WTC11 (cell line): ENCODE measurements around the gene SREBF1. TPM values are rescaled to one million over a fixed set of nuclear protein-coding genes. Genes with fewer than 3 reads are reported as not detected.

ENCODE experiments used
- ATAC-seq: fragments of 200-7000 bp; cut with Tn5 transposase; 2 replicates; pipeline ENCODE4 v1.10.0; 2021; ENCODE audit warnings: mild to moderate bottlenecking, moderate library complexity
- CTCF ChIA-PET: fragments of 300-600 bp; sonication (Branson Sonifier 250); formaldehyde crosslinking; loops from one replicate; lab custom pipeline; 2021; ENCODE audit warnings: antibody characterized with exemption; lab: Charles Lee
- POLR2A ChIA-PET: fragments of 350-600 bp; sonication (Branson Sonifier 250); formaldehyde crosslinking; loops from one replicate; lab custom pipeline; 2021; ENCODE audit warnings: antibody characterized with exemption; lab: Charles Lee
- DNase-seq: peaks from one replicate; pipeline ENCODE4 v3.0.0; 2021; ENCODE audit warnings: low spot score
- H3K27ac Mint-ChIP-seq: 2 replicates; pipeline ENCODE4 v1.8.0; 2021; ENCODE audit warnings: mixed read lengths
- H3K27me3 Mint-ChIP-seq: 2 replicates; pipeline ENCODE4 v1.8.0; 2021; ENCODE audit warnings: low read depth, mild to moderate bottlenecking, moderate library complexity, mixed read lengths
- H3K36me3 Mint-ChIP-seq: 2 replicates; pipeline ENCODE4 v1.8.0; 2021; ENCODE audit warnings: mixed read lengths
- H3K4me1 Mint-ChIP-seq: 2 replicates; pipeline ENCODE4 v1.8.0; 2022; ENCODE audit warnings: mixed read lengths
- H3K4me3 Mint-ChIP-seq: 2 replicates; pipeline ENCODE4 v1.8.0; 2021; ENCODE audit warnings: mild to moderate bottlenecking, moderate library complexity, mixed read lengths
- H3K9me3 Mint-ChIP-seq: 2 replicates; pipeline ENCODE4 v1.8.0; 2021; ENCODE audit warnings: mixed read lengths
- EMX1 ChIP-seq: fragments of 250-450 bp; sonication (Bioruptor Pico); IDR thresholded peaks from 2 replicates; pipeline ENCODE4 v1.8.0; 2021; ENCODE audit warnings: mild to moderate bottlenecking
- FOXP1 ChIP-seq: sonication (generic); formaldehyde crosslinking; IDR thresholded peaks from 2 replicates; pipeline ENCODE4 v1.8.0; 2022; ENCODE audit warnings: missing genetic modification reagents, mild to moderate bottlenecking, moderate library complexity, borderline replicate concordance
- RELA ChIP-seq: sonication (generic); formaldehyde crosslinking; IDR thresholded peaks from 2 replicates; pipeline ENCODE4 v1.8.1; 2022; ENCODE audit warnings: missing genetic modification reagents, mild to moderate bottlenecking, borderline replicate concordance
- RORB ChIP-seq: fragments of 250-450 bp; sonication (Bioruptor Pico); IDR thresholded peaks from 2 replicates; pipeline ENCODE4 v1.9.0; 2021; ENCODE audit warnings: mild to moderate bottlenecking
- TCF7 ChIP-seq: sonication (generic); formaldehyde crosslinking; IDR thresholded peaks from 2 replicates; pipeline ENCODE4 v1.8.0; 2022; ENCODE audit warnings: mild to moderate bottlenecking, low read depth, missing genetic modification reagents, moderate library complexity
- ZNF416 ChIP-seq: fragments of 250-450 bp; sonication (Bioruptor Pico); IDR thresholded peaks from 2 replicates; pipeline ENCODE4 v1.9.0; 2021; ENCODE audit warnings: mild to moderate bottlenecking, inconsistent platforms
- total RNA-seq: library from RNA; stranded (reverse); gene quantifications from 3 replicates; pipeline ENCODE4 v1.2.3, GENCODE V29; 2021
- TF ChIP-seq, protein P1 (sequence below): sonication (generic); formaldehyde crosslinking; IDR thresholded peaks from 2 replicates; pipeline ENCODE4 v1.8.0; 2022; ENCODE audit warnings: missing genetic modification reagents
- TF ChIP-seq, protein P2 (sequence below): sonication (generic); formaldehyde crosslinking; IDR thresholded peaks from 2 replicates; pipeline ENCODE4 v1.8.0; 2023; ENCODE audit warnings: missing genetic modification reagents, mild to moderate bottlenecking, borderline replicate concordance
- TF ChIP-seq, protein P3 (sequence below): sonication (generic); formaldehyde crosslinking; IDR thresholded peaks from 2 replicates; pipeline ENCODE4 v1.8.1; 2022; ENCODE audit warnings: mild to moderate bottlenecking, missing genetic modification reagents, moderate library complexity, borderline replicate concordance
- TF ChIP-seq, protein P4 (sequence below): sonication (generic); formaldehyde crosslinking; IDR thresholded peaks from 2 replicates; pipeline ENCODE4 v1.8.1; 2023; ENCODE audit warnings: mild to moderate bottlenecking, missing genetic modification reagents

Gene SREBF1
- total RNA-seq, 1 experiment from 2014 or later, result 93.7 TPM

DNA sequence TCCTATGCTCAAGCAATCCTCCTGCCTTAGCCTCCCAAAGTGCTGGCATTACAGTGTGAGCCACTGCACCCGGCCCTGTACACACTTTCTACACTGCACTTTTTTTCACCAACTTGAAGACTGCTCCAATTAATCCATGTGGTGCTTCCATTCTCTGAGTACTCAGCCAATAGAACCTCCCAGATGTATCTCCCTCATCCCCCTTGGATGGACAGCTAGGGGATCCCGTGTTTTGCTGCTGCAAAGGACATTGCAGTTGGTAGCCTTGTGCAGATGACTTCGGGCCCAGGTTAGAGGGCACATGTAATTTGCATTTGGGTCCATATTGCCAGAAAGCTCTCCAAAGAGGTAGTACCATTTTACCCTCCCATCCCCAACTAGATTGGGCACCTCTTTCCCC, 59.9 kb downstream of the SREBF1 start (continued):
- TF ChIP-seq, protein P1, sequence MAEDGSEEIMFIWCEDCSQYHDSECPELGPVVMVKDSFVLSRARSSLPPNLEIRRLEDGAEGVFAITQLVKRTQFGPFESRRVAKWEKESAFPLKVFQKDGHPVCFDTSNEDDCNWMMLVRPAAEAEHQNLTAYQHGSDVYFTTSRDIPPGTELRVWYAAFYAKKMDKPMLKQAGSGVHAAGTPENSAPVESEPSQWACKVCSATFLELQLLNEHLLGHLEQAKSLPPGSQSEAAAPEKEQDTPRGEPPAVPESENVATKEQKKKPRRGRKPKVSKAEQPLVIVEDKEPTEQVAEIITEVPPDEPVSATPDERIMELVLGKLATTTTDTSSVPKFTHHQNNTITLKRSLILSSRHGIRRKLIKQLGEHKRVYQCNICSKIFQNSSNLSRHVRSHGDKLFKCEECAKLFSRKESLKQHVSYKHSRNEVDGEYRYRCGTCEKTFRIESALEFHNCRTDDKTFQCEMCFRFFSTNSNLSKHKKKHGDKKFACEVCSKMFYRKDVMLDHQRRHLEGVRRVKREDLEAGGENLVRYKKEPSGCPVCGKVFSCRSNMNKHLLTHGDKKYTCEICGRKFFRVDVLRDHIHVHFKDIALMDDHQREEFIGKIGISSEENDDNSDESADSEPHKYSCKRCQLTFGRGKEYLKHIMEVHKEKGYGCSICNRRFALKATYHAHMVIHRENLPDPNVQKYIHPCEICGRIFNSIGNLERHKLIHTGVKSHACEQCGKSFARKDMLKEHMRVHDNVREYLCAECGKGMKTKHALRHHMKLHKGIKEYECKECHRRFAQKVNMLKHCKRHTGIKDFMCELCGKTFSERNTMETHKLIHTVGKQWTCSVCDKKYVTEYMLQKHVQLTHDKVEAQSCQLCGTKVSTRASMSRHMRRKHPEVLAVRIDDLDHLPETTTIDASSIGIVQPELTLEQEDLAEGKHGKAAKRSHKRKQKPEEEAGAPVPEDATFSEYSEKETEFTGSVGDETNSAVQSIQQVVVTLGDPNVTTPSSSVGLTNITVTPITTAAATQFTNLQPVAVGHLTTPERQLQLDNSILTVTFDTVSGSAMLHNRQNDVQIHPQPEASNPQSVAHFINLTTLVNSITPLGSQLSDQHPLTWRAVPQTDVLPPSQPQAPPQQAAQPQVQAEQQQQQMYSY, result no peak
- TF ChIP-seq, protein P2, sequence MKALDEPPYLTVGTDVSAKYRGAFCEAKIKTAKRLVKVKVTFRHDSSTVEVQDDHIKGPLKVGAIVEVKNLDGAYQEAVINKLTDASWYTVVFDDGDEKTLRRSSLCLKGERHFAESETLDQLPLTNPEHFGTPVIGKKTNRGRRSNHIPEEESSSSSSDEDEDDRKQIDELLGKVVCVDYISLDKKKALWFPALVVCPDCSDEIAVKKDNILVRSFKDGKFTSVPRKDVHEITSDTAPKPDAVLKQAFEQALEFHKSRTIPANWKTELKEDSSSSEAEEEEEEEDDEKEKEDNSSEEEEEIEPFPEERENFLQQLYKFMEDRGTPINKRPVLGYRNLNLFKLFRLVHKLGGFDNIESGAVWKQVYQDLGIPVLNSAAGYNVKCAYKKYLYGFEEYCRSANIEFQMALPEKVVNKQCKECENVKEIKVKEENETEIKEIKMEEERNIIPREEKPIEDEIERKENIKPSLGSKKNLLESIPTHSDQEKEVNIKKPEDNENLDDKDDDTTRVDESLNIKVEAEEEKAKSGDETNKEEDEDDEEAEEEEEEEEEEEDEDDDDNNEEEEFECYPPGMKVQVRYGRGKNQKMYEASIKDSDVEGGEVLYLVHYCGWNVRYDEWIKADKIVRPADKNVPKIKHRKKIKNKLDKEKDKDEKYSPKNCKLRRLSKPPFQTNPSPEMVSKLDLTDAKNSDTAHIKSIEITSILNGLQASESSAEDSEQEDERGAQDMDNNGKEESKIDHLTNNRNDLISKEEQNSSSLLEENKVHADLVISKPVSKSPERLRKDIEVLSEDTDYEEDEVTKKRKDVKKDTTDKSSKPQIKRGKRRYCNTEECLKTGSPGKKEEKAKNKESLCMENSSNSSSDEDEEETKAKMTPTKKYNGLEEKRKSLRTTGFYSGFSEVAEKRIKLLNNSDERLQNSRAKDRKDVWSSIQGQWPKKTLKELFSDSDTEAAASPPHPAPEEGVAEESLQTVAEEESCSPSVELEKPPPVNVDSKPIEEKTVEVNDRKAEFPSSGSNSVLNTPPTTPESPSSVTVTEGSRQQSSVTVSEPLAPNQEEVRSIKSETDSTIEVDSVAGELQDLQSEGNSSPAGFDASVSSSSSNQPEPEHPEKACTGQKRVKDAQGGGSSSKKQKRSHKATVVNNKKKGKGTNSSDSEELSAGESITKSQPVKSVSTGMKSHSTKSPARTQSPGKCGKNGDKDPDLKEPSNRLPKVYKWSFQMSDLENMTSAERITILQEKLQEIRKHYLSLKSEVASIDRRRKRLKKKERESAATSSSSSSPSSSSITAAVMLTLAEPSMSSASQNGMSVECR, result no peak
- TF ChIP-seq, protein P3, sequence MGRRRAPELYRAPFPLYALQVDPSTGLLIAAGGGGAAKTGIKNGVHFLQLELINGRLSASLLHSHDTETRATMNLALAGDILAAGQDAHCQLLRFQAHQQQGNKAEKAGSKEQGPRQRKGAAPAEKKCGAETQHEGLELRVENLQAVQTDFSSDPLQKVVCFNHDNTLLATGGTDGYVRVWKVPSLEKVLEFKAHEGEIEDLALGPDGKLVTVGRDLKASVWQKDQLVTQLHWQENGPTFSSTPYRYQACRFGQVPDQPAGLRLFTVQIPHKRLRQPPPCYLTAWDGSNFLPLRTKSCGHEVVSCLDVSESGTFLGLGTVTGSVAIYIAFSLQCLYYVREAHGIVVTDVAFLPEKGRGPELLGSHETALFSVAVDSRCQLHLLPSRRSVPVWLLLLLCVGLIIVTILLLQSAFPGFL (CRISPR knock-in tag), result no peak

DNA sequence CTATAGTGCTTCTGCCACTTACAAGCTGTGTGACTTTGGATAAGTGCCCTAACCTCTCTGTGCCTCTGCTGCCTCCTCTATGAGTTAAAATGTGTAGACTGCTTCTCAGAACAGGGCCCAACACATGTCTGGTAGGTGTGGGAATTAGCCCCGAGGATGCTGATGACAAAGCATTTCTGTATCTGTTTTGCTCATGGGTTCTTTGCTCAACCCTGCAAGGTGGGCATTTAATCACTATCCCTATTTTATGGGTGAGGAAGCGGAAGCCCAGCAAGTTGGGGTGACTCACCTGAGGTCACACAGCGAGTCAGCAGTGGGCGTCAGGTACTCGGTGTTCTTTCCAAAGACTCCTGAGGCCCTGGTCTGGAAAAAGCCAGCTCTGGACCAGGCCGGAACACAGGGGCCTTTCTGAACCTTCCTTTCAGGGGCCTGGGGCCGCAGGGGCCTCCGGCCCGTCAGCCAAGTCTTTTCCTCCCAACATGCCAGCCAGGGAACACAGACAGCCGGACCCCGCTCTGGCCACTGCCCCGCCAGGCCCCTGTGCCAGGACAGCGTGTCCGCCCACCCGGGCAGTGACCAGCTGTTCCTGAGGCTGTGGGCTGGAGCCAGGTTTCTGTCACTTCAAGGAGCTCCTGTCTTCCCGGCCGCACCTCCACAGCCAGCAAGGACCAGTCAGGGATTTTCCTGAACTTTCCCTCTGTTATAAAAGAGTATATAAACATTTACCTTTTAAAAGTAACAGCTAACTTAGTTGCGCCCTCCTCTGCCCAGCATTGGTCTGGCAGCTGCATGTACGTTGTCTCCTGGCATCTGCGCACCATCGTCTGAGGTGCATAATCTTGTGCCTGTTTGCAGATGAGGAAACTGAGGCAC, 62.5 kb downstream of the SREBF1 start:
- H3K4me1 Mint-ChIP-seq, result peaks cover 23% of the 10 kb centered on the region
- ATAC-seq, result 0 out of 2 replicates have a peak, but pooled peaks have one; percentile 19

DNA sequence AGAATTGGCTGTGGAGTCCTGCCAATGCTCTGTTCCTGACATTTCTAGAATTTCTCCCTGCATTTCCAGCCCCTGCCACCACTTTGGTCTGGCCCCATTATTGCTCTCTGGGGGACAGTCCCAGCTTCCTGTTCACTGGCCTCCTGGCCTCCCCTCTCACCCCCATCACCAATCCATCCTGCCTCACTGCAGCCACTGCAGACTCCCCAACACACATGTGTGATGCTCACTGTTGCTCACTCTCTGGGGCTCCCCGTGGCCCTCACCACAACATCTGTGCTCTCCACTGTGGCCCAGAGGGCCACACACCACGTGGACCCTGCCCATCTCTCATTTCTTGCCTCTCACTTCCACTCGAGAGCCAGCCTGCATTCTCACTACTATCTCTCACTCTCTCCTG, 64.6 kb downstream of the SREBF1 start:
- H3K9me3 Mint-ChIP-seq, result no peaks in the 10 kb centered on the region
- ChIA-PET POLR2A (no interaction called here), CTCF (no interaction called here)
- H3K4me3 Mint-ChIP-seq, result no peak overlapping the region
- H3K27ac Mint-ChIP-seq, result no peak overlapping the region
- peaks cover 11% of the 10 kb centered on the region for H3K4me1 Mint-ChIP-seq
- ATAC-seq (no peak), DNase-seq (no peak)
- no peak for TF ChIP-seq RORB (CRISPR knock-in tag)
- no peak for TF ChIP-seq ZNF416
- TF ChIP-seq, protein P4, sequence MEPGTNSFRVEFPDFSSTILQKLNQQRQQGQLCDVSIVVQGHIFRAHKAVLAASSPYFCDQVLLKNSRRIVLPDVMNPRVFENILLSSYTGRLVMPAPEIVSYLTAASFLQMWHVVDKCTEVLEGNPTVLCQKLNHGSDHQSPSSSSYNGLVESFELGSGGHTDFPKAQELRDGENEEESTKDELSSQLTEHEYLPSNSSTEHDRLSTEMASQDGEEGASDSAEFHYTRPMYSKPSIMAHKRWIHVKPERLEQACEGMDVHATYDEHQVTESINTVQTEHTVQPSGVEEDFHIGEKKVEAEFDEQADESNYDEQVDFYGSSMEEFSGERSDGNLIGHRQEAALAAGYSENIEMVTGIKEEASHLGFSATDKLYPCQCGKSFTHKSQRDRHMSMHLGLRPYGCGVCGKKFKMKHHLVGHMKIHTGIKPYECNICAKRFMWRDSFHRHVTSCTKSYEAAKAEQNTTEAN, result no peak
- TF ChIP-seq EMX1 (CRISPR knock-in tag), result no peak
- TF ChIP-seq TCF7, result no peak
- no peak for TF ChIP-seq RELA (CRISPR knock-in tag)
- H3K27me3 Mint-ChIP-seq, result peaks cover 3% of the 10 kb centered on the region; the same call in 1 of the 2 replicates
- no peaks in the 10 kb centered on the region for H3K36me3 Mint-ChIP-seq

More for the DNA sequence above, 62.5 kb downstream of the SREBF1 start:
- DNase-seq, result no peak
- ChIA-PET POLR2A (interaction anchor here (1.3 kb wide), 1 partner anchor 33 kb away, joined by 4 read pairs; no protein-coding TSS in a partner anchor), CTCF (interaction anchor here (0.8 to 1.8 kb wide), 17 partner anchors 8 to 145 kb away, joined by 3 to 11 read pairs (median 5); no protein-coding TSS in a partner anchor)
- no peak overlapping the region for H3K27ac Mint-ChIP-seq
- peaks cover 3% of the 10 kb centered on the region; the same call in 1 of the 2 replicates for H3K27me3 Mint-ChIP-seq
- H3K36me3 Mint-ChIP-seq, result no peaks in the 10 kb centered on the region
- no peaks in the 10 kb centered on the region for H3K9me3 Mint-ChIP-seq
- no peak for TF ChIP-seq FOXP1 (CRISPR knock-in tag)
- no peak overlapping the region for H3K4me3 Mint-ChIP-seq
